Forelimb muscle (tissue), 1 donor: ENCODE measurements around the gene SEMA5A. TPM values are rescaled to one million over a fixed set of nuclear protein-coding genes. Genes with fewer than 3 reads are reported as not detected.

Source experiments
- DNase-seq: peaks from one replicate; pipeline ENCODE4 v3.0.0-alpha.2; 2013; ENCODE audit warnings: low read depth
- polyA plus RNA-seq: library from polyadenylated mRNA; unstranded; fragments of 120-200 nt; gene quantifications from one replicate; pipeline ENCODE4 v1.2.1, GENCODE V29; 2013; ENCODE audit not compliant: insufficient read length

Gene SEMA5A
- polyA plus RNA-seq, 1 donor: 27.1 TPM

DNA sequence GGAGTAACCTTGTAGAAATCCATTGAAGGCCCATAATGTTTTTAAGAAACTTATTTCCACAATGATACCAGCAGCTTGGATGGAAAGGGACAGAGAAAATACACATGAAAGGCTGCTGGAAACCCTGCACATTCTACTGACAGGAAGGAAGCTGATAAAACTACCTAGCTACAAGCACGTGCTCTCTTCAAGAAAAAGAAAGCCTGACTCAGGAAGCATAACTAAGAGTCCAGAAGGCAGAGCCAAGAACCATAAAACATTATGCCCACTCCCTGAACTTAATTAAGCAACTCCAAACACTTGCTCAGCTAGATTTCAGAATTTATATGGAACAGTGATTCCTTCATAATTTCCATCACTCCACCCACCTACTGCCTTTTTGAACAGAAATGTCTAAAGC, 430.8 kb downstream of the SEMA5A start:
- DNase-seq: no peak

DNA sequence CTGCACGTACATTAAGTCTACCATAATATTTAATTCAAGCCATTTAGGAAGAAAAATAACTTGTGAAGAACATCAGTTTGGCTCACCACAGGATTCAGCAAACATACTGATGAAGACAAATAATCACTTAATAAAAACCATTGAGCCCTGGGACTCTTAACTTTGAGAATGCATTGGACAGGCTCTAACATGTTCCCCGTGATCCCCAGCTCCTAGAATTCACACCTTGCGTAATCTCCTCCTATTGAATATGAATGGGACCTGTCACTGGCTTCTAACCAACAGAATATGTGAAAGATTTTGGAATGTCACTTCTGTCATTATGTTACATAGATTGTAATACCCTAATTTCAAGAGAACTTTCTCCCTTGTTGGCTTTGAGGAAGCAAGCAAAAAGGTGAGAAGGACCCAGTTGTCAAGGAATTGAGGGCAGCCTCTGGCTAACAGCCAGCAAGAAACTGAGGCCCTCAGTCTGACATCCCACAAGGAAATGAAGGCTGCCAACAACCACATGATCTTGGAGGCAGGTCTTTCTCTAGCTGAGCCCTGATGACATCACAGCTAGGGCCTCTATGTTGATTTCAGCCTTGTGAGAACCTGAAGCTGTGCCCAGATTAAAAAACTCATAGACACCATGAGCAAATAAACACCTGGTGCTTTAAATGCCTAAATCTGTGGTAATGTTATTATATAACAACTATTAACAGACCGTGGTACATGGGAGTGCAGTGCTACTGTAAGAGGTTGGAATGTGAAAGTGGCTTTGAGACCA, 433.2 kb downstream of the SEMA5A start:
- DNase-seq: no peak

DNA sequence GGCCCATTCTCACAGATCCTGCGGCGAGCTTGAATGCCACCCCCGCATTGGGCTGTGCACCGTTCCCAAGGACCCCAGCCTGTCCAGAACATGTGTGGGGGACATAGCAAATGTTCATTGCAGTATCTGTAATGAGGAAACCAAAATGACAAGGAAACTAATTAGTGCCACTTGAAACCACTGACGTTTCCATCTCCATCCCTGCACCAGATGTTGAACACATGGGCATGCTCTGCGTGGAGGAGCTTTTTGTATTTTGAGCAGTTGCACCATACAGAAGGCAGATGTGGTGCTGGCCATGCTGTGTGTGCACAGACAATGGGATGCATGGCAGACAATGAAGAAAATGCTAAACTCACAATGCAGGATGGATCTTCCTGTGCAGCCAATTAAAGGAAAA, 437.7 kb downstream of the SEMA5A start:
- DNase-seq: no peak

DNA sequence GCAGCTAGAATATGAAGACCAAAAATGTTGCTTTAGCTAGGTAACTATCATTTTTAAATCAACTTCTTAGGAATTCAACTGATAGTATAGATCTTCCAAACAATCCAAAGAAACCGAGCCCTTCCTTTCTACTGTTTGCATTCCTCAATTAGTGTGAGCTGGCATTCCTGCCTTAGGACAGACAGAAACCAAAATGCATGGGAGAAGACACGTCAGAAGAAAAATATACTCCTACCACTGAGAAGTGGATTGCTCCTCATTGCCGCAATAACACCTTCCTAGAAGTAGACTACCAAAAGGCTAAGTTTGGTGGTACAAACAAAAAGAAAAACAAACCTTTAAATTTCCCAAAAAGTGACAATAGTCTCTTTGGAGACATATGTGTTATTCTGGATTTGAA, 440.0 kb downstream of the SEMA5A start:
- no peak for DNase-seq

DNA sequence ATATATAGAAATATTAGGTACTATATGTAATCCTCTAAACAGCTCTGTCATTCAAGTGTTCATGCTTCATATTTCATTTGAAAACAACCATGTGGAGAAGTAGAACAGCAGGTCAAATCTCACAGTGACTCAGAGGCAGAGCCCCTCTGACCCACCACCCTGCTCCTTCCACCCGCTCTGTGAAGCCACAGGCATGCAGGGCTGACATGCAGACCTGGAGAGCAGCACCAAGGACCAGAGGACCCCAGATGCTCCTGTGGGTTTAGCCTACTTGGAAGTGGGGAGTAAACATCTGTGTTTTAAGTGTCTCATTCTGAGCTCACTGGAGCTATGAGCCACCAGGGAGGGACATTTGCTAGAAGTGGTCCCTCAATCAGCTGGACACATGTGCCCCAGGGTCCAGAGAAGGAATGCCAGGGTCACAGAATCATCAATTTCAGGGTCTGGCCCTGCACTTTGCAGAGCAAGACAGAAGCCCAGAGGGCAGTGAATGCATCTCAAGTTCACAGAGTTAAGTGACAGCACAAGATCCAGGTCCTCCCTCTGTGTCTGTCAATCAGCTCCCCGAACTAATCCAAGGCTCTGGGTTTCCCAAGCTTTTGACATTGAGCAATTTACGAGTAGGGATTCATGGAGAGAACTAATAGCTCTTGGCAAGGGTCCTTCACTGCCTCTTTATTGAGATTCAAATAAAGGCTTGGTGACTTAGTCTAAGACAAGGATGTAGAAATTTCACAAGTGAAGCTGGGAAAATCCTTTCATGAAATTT, 441.1 kb downstream of the SEMA5A start:
- DNase-seq: no peak

DNA sequence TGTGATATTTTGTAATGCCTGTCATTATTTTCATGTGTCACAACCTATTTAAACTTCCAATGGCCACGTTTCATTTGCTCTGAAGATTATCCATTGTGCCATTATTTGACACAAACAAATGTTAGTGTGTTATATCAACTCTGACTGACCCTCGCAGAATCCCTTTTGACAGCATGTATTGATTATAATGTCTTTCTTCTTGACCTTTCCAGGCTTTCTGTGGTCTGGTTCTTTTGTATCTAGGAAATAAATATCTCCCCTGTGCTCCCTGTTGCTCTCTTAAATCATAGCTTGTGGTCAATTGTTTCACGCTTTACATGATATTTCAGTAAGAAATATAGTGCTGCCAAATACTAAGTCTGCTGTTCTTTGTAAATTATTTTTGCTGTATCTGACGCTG, 442.6 kb downstream of the SEMA5A start:
- DNase-seq: no peak

DNA sequence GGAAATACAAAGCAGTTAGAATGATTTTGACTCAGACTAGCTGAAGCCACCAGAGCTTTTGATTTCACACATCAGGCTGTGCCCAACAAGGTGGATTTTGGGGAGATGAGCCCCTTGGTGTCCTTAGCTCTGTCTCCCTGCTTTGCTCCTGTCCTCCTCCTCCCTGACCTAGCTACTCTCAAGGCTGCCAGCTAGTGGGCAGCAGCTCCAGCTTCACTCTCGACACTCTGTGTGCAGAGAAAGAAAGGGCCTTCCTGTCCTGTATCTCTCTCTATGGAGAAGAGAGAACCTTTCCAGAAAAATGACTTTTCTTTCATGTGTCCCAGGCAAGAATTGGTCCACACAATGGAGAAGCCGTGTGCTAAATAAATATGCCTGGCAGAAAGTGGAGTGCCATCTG, 446.2 kb downstream of the SEMA5A start:
- DNase-seq: no peak

DNA sequence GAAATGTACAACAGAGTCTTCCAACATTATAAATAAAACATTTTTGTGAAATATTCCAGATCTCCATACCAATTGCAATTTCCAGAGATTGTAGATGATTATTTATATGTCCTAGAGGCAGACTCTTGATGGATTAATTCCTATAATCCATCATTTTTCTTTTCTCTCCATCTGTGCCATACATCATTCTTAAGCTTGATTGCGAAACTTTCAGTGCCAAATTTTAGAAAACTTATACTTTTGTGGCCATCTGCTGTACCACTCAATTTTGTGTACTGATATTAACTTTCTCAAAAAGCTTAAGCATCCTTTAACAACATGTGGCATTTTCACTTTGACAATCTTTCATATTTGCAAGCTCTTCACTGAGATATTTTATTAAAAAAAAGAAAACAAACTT, 446.9 kb downstream of the SEMA5A start:
- DNase-seq: no peak

DNA sequence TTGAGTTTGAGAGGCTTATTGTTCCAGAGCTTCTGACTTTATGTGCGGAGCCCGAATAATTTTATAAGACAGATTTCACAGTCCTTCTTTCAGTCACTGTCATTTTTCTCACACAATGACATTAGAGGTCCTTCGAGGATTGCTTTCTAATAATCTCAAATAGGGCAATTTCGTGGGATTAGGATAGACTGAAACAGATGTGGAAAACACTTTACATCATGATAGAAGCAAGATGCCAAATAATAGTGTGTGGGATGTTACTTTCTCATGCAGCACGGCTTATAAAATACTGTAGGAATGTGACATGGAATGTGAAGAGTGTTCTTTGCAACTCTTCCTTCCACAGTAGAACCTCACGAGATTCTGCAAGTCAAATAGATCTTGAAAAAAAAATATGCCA, 451.3 kb downstream of the SEMA5A start:
- DNase-seq: no peak

DNA sequence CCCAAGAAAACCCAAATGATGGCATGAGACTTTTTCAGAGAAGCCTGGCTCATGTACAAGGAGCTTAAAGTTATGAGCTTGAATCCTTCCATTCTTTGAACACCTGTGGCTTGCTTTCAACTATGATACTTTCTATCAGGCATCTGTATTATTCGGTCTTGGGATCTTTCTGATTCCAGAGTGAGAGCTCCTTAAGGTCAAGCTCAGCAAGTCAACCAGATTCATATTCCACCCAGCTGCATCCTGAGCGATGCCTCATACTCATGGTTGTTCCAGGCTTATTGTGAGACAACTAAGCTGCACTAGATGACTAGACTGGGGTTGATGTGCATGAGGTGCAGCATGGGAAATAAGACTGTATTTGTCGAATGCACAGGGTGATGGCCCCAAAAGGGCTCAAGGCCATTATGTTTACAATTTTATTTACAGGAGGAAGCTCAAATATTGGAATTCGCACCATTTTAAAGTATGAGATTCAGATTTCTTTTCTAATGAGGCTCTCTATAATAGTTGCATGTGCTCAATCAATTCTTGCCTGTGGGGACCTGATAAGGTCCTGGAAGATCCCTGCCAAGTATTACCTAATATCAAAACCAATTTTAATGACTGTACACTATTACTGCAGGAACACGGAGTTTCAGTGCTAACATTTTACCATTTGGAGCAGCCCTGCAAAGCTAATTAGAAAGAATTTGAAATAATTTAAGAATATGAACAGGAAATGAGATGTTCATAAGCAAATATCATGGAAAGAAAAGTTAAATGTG, 453.8 kb downstream of the SEMA5A start:
- no peak for DNase-seq

DNA sequence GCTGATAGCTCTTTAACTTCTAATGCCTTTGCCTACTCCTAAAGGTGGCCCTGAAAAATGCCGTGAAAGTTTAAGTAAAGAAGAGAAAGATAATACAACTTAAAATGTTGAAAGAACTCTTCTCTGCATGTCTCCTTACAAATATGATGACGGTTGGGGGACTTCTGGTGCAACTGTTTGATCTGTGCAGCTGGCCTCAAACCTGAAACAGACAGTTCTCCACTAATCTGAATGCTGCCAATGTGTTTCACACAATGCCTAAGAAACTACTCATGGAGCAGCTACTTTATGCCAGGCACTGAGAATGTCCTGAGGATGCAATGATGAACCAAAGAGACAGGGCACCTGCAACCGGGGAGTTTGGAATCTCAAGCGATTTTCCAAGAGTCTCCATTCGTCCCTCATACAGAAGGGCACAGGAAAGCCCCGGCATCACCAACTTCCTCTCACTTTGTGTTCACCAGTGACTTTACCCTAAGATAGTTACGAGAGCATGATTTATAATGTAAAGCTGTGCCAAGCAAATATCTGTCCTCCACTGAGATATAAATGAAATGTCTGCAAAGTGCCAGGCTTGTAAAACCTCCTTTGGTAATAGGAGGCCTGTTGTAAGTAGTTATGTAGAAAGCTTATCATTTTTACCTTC, 455.4 kb downstream of the SEMA5A start:
- no peak for DNase-seq

DNA sequence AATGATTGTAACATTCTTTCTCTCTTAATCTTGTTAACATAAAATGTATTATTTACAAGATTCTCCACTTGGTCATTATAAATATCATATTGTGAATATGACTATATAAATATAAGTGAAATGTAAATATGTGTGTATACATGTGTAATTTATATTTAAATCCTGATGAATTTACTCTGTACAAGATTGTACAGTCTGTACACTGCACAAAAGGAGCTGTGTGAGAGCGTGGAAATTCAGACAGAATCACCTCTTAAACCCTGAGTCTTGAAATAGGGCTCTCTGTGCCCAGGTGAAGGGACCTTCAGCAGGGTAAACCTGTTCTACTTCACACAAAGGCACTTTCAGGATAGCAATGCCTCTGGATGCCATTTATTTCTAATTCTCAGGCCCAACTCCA, 456.0 kb downstream of the SEMA5A start:
- no peak for DNase-seq

DNA sequence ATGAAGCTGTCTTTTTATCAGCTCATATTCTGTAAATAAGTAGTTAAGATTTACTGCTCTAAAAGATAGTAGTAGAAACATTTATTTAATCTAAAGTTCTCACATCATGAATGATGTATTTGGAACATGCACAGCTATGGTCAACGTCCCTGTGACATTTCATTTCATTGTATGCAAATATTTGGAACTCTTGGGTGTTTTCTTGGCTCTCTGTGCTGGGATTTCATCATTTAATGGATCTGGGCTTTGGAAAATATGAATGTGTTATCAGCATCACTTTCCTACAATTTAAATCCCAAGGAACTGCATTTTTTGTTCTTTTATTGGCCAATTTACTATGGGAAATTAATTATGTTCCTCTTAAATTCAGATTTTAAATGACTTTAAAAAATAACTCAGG, 462.9 kb downstream of the SEMA5A start:
- DNase-seq: peak; percentile 52

DNA sequence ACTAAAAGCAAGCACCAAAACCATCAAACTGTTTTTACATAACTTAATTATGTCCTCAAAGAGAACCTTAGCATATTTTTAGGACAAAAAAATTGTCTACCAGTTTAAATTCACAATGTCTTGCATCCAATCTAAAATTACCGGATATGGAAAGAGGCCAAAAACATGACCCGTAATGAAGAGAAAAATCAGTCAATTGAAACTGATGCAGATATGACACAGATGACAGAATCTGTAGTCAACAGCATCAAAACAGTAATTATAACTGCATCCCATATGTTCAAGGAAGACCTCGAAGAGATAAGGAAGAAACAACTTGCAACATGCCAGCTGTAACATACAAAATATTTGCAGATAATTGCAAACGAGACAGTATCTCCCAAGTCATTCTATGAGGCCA, 473.2 kb downstream of the SEMA5A start:
- DNase-seq: no peak

DNA sequence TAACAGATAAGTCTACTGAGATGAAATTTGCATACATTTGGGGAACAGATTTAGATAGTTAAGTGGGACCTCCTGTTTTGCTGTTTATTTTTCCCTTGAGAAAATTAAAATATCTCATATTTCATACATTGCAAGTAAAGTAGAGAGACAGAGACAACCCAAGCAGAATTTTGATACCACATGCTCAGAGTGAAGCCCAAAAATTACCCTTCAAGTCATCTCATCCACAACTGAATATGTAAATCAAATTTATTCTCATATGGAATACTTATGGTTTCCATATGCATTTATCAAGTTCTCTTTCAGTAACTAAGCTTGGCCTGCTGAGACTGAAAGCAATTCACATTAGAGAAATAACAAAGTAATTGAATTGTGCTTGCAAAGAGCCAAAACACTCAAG, 474.4 kb downstream of the SEMA5A start:
- DNase-seq: no peak

DNA sequence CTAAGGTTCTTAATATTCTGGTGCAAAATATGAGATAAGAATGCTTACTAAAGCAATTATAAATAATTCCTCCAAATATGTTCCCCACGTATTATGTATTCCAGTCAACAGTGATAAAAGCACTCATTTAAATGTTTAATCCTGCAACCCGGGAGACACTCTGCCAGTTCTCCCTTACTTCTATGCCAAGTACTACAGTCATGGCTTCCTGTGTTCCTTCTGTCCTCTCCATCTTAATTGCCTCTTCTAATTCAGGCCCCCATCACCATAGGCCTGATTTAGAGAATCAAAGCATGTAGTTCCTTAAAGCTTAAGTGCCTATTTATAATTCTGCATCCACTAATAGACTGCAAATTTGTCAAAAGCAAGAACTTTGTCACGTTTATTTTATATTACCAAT, 474.8 kb downstream of the SEMA5A start:
- DNase-seq: no peak

DNA sequence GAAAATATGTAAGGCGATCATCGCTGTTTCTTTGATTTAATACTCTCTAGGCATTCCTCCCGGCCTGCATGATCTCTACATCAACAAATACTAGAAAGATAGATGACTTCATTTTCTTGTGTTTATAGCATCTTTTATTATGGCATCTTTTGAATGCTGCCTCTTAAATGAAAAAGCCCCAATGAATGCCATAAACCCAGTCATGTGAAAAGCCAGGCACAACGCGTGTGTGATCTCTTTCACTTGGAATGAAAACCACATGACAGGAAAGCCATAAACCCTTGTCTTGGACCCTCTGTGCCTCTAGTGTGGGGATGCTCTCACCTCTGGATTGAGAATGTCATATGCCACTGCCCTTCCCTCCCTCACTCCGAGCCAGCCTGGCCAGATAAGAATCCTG, 476.2 kb downstream of the SEMA5A start:
- no peak for DNase-seq

DNA sequence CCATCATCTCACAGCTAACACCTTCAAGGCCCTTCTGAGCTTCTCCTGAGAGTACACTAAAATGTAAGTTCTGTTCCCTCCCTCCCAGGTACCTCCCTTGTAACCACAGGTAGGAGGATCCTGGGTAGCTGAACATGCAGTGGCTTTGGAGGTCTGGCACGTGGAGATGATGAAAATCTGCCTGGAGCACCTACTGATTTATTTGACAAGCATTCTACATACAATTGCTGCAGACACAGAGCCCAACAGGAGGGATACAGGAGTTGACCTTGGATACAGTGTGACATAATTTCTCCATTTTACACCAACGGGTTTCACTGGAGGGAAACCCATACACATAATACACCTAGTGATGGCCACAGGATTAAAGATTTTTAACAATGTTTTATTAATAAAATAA, 478.7 kb downstream of the SEMA5A start:
- no peak for DNase-seq

DNA sequence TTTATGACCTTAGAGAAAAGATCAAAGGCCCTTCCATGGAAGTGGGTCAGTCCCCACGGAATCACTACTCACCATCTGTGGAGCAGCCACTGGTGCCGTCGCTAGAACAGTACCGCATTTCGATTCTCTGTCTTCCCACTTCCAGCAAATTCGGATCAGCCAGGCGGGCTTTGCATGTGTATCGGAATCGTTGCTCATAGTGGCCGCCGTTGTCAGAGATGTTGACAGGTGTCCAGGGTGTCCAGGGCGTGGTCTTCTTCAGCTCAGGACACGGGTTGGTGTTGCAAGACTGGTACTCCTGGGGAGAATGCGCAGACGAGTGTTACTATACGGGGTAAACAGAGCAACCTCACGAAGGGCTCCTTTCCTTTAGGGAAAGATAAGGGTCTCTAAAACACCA, 479.5 kb downstream of the SEMA5A start:
- DNase-seq: no peak

DNA sequence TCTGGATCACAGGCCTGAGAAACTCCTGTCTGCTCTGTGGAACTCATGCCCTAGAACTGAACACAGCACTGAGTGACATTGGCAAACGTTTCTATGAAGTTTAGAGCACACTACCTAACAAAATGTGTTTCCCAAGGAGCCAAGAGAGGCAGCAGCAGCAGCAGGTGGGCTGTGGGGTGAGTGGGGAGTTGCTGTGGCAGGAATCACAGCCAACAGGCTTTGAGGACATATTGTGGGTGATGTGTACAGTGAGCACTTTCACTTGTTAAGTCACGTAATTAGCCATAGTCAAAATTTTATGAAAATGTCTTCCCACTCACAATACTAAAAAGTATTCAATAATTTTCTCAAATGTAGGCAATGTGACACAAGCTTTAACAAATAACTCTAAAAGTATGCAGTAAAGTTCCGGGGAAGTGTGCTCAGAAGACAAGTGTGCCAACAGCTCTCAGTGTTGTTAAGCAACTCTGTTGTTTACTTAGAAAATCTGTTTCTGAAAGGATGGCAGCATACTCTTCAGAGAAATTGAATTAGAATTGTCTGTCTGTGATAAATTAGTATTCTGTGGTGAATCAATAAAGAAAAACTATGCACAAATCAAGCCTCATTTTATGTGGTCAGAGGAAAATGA, 482.1 kb downstream of the SEMA5A start:
- no peak for DNase-seq

DNA sequence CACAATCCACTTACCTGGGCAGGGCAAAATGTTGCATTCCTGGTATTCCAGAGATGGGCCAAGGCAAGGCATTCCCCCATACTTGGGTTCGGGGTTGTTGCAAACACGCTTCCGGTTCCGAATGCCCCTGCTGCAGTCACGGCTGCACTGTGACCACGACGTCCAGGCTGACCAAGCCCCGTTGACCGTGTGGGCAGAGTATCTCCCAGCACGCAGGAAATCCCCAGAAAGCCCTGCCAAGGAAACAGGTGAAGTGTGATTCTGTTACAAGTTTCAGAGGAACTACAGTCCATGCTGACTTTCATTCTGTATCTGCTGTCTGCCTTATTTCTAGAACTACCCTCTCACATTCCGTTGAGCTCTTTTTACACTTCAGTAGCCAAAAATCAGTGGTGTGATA, 483.0 kb downstream of the SEMA5A start:
- DNase-seq: no peak
